H1 (cell line): ENCODE results near the gene DPH6. TPM values are rescaled to one million over a fixed set of nuclear protein-coding genes. Genes with fewer than 3 reads are reported as not detected.

ENCODE experiments used
- CTCF ChIA-PET: fragments of 300-600 bp; sonication (Branson Sonifier 250); formaldehyde crosslinking; loops from one replicate; lab custom pipeline; 2021; ENCODE audit not compliant: partially characterized antibody; lab: Charles Lee
- POLR2A ChIA-PET: fragments of 300-600 bp; sonication (Branson Sonifier 250); formaldehyde crosslinking; loops from one replicate; lab custom pipeline; 2021; ENCODE audit warnings: inconsistent platforms; ENCODE audit not compliant: partially characterized antibody; lab: Charles Lee
- DNase-seq, 2 experiments: peaks; one replicate each; pipeline versions ENCODE4 v3.0.0 to v3.0.0-alpha.2; 2010 to 2022; ENCODE audit warnings: low spot score in 2 of 2, low read depth in 1 of 2, mixed read lengths in 1 of 2
- FAIRE-seq: peaks from 2 replicates; lab custom pipeline; 2011; peaks lifted over from hg19 to GRCh38; lab: Jason Lieb, UNC
- H2AFZ ChIP-seq: 2 replicates; pipeline ENCODE4 v1.8.1; 2012; ENCODE audit warnings: low read length, inconsistent platforms
- H2AK5ac ChIP-seq: 2 replicates; pipeline ENCODE4 v1.6.1; 2013; ENCODE audit warnings: low read depth, low read length
- H2BK120ac ChIP-seq: replicated peaks from 2 replicates; pipeline ENCODE3; 2013; ENCODE audit warnings: low read depth, low read length, inconsistent platforms
- H2BK12ac ChIP-seq: 2 replicates; pipeline ENCODE4 v1.6.1; 2013; ENCODE audit warnings: low read depth, low read length
- H2BK15ac ChIP-seq: 2 replicates; pipeline ENCODE4 v1.6.1; 2013; ENCODE audit warnings: low read length
- H2BK20ac ChIP-seq: 2 replicates; pipeline ENCODE4 v1.6.1; 2013; ENCODE audit warnings: low read length
- H2BK5ac ChIP-seq: 2 replicates; pipeline ENCODE4 v1.6.1; 2013; ENCODE audit warnings: low read depth, low read length
- H3K14ac ChIP-seq: 2 replicates; pipeline ENCODE4 v1.6.1; 2013; ENCODE audit warnings: inconsistent platforms; ENCODE audit not compliant: insufficient read length
- H3K18ac ChIP-seq: 2 replicates; pipeline ENCODE4 v1.6.1; 2013; ENCODE audit warnings: low read length; ENCODE audit errors: extremely low read depth
- H3K23ac ChIP-seq: 2 replicates; pipeline ENCODE4 v1.6.1; 2013; ENCODE audit warnings: inconsistent platforms; ENCODE audit not compliant: insufficient read length
- H3K23me2 ChIP-seq: 2 replicates; pipeline ENCODE4 v1.6.1; 2013; ENCODE audit warnings: low read depth, low read length
- H3K27ac ChIP-seq: 2 replicates; pipeline ENCODE4 v1.6.1; 2011; ENCODE audit warnings: low read depth, low read length, inconsistent platforms
- H3K27me3 ChIP-seq, 4 experiments: replicated peaks in 1 of 4; 1 replicate in 1 of 4; 2 replicates in 3 of 4; pipeline versions ENCODE4 v1.6.1 to v1.8.1; 2011 to 2013; ENCODE audit warnings: low read length in 3 of 4, mild to moderate bottlenecking in 3 of 4, inconsistent platforms in 2 of 4, mixed read lengths in 2 of 4, moderate library complexity in 1 of 4; ENCODE audit not compliant: control insufficient read depth in 3 of 4, insufficient read depth in 3 of 4; ENCODE audit errors: extremely low read depth in 1 of 4
- H3K36me3 ChIP-seq, 4 experiments: 2 replicates each; pipeline versions ENCODE4 v1.6.1 to v1.8.1; 2011 to 2013; ENCODE audit warnings: mild to moderate bottlenecking in 4 of 4, low read length in 3 of 4, moderate library complexity in 2 of 4, control low read depth in 1 of 4, inconsistent platforms in 1 of 4; ENCODE audit not compliant: insufficient read depth in 4 of 4, control insufficient read depth in 2 of 4
- H3K4ac ChIP-seq: replicated peaks from 2 replicates; pipeline ENCODE3; 2013; ENCODE audit warnings: low read length, low read depth, mixed read lengths, inconsistent platforms; ENCODE audit not compliant: insufficient read length
- H3K4me1 ChIP-seq, 4 experiments: replicated peaks in 1 of 4; 1 replicate in 1 of 4; 2 replicates in 3 of 4; pipeline versions ENCODE4 v1.6.1 to v1.8.1; 2011 to 2013; ENCODE audit warnings: low read length in 3 of 4, inconsistent platforms in 2 of 4, mixed read lengths in 1 of 4; ENCODE audit not compliant: insufficient read depth in 4 of 4, control insufficient read depth in 3 of 4
- H3K4me2 ChIP-seq, 2 experiments: 2 replicates each; pipeline versions ENCODE4 v1.6.1 to v1.8.1; 2011 to 2013; ENCODE audit warnings: low read depth in 2 of 2, low read length in 2 of 2, control low read depth in 1 of 2, inconsistent platforms in 1 of 2, mild to moderate bottlenecking in 1 of 2; ENCODE audit not compliant: insufficient read depth in 1 of 2
- H3K4me3 ChIP-seq, 4 experiments: fragments of 200-600, 300-600 bp in 1 of 4; sonication (generic), shearing (Covaris generic), sonication (Bioruptor Twin) in 1 of 4; 2 replicates each; pipeline versions ENCODE4 v1.5.1 to v1.8.1; 2011 to 2016; ENCODE audit warnings: low read length in 4 of 4, low read depth in 3 of 4, control low read depth in 2 of 4, inconsistent platforms in 2 of 4, mild to moderate bottlenecking in 2 of 4, mixed read lengths in 1 of 4, moderate library complexity in 1 of 4; ENCODE audit not compliant: insufficient read depth in 2 of 4; ENCODE audit errors: extremely low read depth in 1 of 4
- H3K56ac ChIP-seq: replicated peaks from 2 replicates; pipeline ENCODE3; 2013; ENCODE audit warnings: low read depth, mild to moderate bottlenecking, mixed read lengths, low read length, inconsistent platforms; ENCODE audit not compliant: insufficient read length
- H3K79me1 ChIP-seq: 2 replicates; pipeline ENCODE4 v1.6.1; 2013; ENCODE audit warnings: low read depth, low read length, control low read depth
- H3K79me2 ChIP-seq, 2 experiments: 2 replicates each; pipeline versions ENCODE4 v1.6.1 to v1.8.1; 2012 to 2013; ENCODE audit warnings: low read length in 2 of 2, mild to moderate bottlenecking in 2 of 2, inconsistent platforms in 1 of 2; ENCODE audit not compliant: insufficient read depth in 2 of 2, control insufficient read depth in 1 of 2
- H3K9ac ChIP-seq, 4 experiments: replicated peaks in 1 of 4; 1 replicate in 1 of 4; 2 replicates in 3 of 4; pipeline versions ENCODE4 v1.6.1 to v1.8.1; 2011 to 2013; ENCODE audit warnings: low read depth in 3 of 4, low read length in 3 of 4, control low read depth in 2 of 4, mild to moderate bottlenecking in 2 of 4, moderate library complexity in 2 of 4, inconsistent platforms in 1 of 4; ENCODE audit errors: extremely low read depth in 1 of 4
- H3K9me3 ChIP-seq, 2 experiments: 2 replicates each; pipeline versions ENCODE4 v1.6.1 to v1.8.1; 2012 to 2013; ENCODE audit warnings: mild to moderate bottlenecking in 2 of 2, moderate library complexity in 2 of 2, control low read depth in 1 of 2, inconsistent platforms in 1 of 2, low read depth in 1 of 2, low read length in 1 of 2, mixed read lengths in 1 of 2; ENCODE audit not compliant: insufficient read depth in 2 of 2
- H4K20me1 ChIP-seq, 2 experiments: replicated peaks in 1 of 2; 2 replicates each; pipeline versions ENCODE3 to v1.8.1; 2011 to 2013; ENCODE audit warnings: inconsistent platforms in 2 of 2, low read length in 2 of 2, mild to moderate bottlenecking in 1 of 2; ENCODE audit not compliant: insufficient read depth in 2 of 2, control insufficient read depth in 1 of 2
- H4K5ac ChIP-seq: 2 replicates; pipeline ENCODE4 v1.6.1; 2013; ENCODE audit warnings: low read length, low read depth, mixed read lengths, inconsistent platforms; ENCODE audit not compliant: insufficient read length
- H4K8ac ChIP-seq: 2 replicates; pipeline ENCODE4 v1.8.0; 2013; ENCODE audit warnings: mild to moderate bottlenecking, moderate library complexity, low read length, inconsistent platforms; ENCODE audit not compliant: insufficient read depth; ENCODE audit errors: extremely low read depth
- H4K91ac ChIP-seq: replicated peaks from 2 replicates; pipeline ENCODE3; 2013; ENCODE audit warnings: low read length, mixed read lengths, inconsistent platforms; ENCODE audit not compliant: insufficient read length
- CTCF ChIP-seq, 3 experiments: IDR thresholded peaks; 1 replicate in 2 of 3; 2 replicates in 1 of 3; pipeline versions ENCODE4 v1.5.1 to v1.6.1; 2011; ENCODE audit warnings: low read length in 3 of 3, mild to moderate bottlenecking in 3 of 3, inconsistent platforms in 2 of 3, low read depth in 1 of 3, moderate library complexity in 1 of 3; ENCODE audit not compliant: insufficient read depth in 1 of 3; ENCODE audit errors: control extremely low read depth in 1 of 3
- EP300 ChIP-seq, 2 experiments: IDR thresholded peaks; 1 replicate in 1 of 2; 2 replicates in 1 of 2; pipeline ENCODE4 v1.6.1; 2011 to 2012; ENCODE audit warnings: low read depth in 2 of 2, low read length in 2 of 2, mild to moderate bottlenecking in 2 of 2, borderline replicate concordance in 1 of 2, inconsistent platforms in 1 of 2, moderate library complexity in 1 of 2
- KDM1A ChIP-seq: fragments of 200-600, 300-600 bp; sonication (generic); IDR thresholded peaks from 2 replicates; pipeline ENCODE4 v1.7.1; 2016; ENCODE audit warnings: mild to moderate bottlenecking, low read length, borderline replicate concordance
- MAFK ChIP-seq: IDR thresholded peaks from 2 replicates; pipeline ENCODE4 v1.6.1; 2012; ENCODE audit warnings: low read depth, mild to moderate bottlenecking, improper control_type of control experiment, low read length
- NRF1 ChIP-seq: IDR thresholded peaks from 2 replicates; pipeline ENCODE4 v1.6.1; 2011; ENCODE audit warnings: mild to moderate bottlenecking, low read depth, low read length, improper control_type of control experiment
- RBBP5 ChIP-seq: IDR thresholded peaks from 2 replicates; pipeline ENCODE4 v1.7.1; 2012; ENCODE audit warnings: low read depth, mild to moderate bottlenecking, inconsistent platforms, low read length, moderate library complexity, borderline replicate concordance
- SIRT6 ChIP-seq: IDR thresholded peaks from one replicate; pipeline ENCODE4 v1.7.1; 2012; ENCODE audit warnings: low read length, inconsistent platforms
- SP1 ChIP-seq: IDR thresholded peaks from 2 replicates; pipeline ENCODE4 v1.6.1; 2011; ENCODE audit warnings: low read depth, low read length
- TAF7 ChIP-seq: optimal IDR thresholded peaks from 2 replicates; pipeline ENCODE3; 2011; ENCODE audit warnings: low read depth, mild to moderate bottlenecking, inconsistent platforms, low read length, moderate library complexity, borderline replicate concordance
- WGBS, 2 experiments: shearing (Covaris generic) in 1 of 2; methylation state at CpG; one replicate each; pipeline versions ENCODE4 v1.1.6 to v1.1.7; 2013 to 2015; ENCODE audit warnings: low lambda C conversion rate in 2 of 2, mixed read lengths in 2 of 2, inconsistent platforms in 1 of 2, low coverage in 1 of 2, missing lambda C conversion rate in 1 of 2; ENCODE audit not compliant: insufficient replicate concordance in 2 of 2, insufficient coverage in 1 of 2, insufficient read length in 1 of 2; ENCODE audit errors: extremely low coverage in 1 of 2, missing lambda C conversion rate in 1 of 2; 5-methylcytosine and 5-hydroxymethylcytosine counted together
- polyA plus RNA-seq, 7 experiments: library from polyadenylated mRNA; depleted of rRNA in 3 of 7; stranded (reverse) in 5 of 7; unstranded in 2 of 7; fragments of >200 nt in 5 of 7; fragments of 200-250 nt in 2 of 7; gene quantifications; 1 replicate in 5 of 7; 2 replicates in 1 of 7; 4 replicates in 1 of 7; pipeline versions ENCODE4 v1.2.1 to v1.2.3, GENCODE V29; 2011 to 2013; ENCODE audit warnings: missing spikeins in 2 of 7, mixed read lengths in 2 of 7
- total RNA-seq: library from RNA; stranded (reverse); fragmentation: NEBNext Ultra II Directional; extraction: Animal tissue kit (Norgen Biotek cat#: 25700); gene quantifications from 2 replicates; pipeline ENCODE4 v1.2.1, GENCODE V29; 2021

DPH6 gene
- total and polyA plus RNA-seq, 2 of the 8 experiments (the other 6 are each of a cell fraction or from before 2014, with no cell fraction given), result 21.6 to 30.5 TPM

DNA sequence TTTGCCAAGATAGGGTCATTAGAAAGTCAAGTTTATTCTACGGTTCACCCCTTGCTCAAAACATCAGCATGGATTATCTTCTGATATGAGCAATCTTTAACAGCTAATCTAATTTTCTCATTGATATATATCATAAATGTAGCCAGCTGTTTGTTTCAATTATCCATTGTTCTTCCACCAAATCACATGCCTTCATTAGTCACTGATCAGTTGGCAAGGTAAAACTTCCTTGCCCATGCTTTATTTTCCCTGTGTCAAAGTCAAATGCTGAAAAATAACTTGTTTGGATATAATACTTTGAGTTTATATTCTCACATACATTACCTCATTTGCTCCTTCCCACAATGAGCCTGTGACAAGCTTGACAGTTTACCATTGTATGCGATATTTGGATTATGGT lies 60.6 kb downstream of the DPH6 start:
- ChIA-PET POLR2A (no interaction called here), CTCF (interaction anchor here (0.7 kb wide), 1 partner anchor 14 kb away, joined by 3 read pairs; no protein-coding TSS in a partner anchor)
- 100% methylated on average over 2 of the region's 2 CpGs; no CpG with 5 or more reads in 1 of the 2 experiments for WGBS, 2 experiments
- no peak for DNase-seq
- Histone ChIP-seq H2BK12ac (no peak overlapping the region), H3K9me3 (peaks cover 23 to 26% of the 10 kb centered on the region in 2 experiments), H4K8ac (no peak overlapping the region), H4K20me1 (no peaks in the 10 kb centered on the region), H3K79me2 (no peaks in the 10 kb centered on the region), H3K14ac (no peak overlapping the region), H3K4me2 (no peak overlapping the region), H3K56ac (no peak overlapping the region), H2BK15ac (no peak overlapping the region), H3K4me3 (no peak overlapping the region), H4K91ac (no peak overlapping the region), H3K18ac (no peak overlapping the region), H3K27me3 (no peaks in the 10 kb centered on the region), H3K36me3 (peaks cover 0 to 3% (median 0%) of the 10 kb centered on the region in 4 experiments; a peak in 4 of 8 replicates), H2BK5ac (no peak overlapping the region), H2AFZ (no peak overlapping the region), H3K4ac (no peak overlapping the region), H3K79me1 (no peaks in the 10 kb centered on the region), H2BK20ac (no peak overlapping the region), H3K23me2 (no peaks in the 10 kb centered on the region), H3K27ac (no peak overlapping the region), H4K5ac (no peak overlapping the region), H2AK5ac (no peak overlapping the region), H2BK120ac (no peak overlapping the region), H3K23ac (no peak overlapping the region), H3K4me1 (no peaks in the 10 kb centered on the region), H3K9ac (no peak overlapping the region)
- FAIRE-seq, result no peak
- TF ChIP-seq RBBP5 (no peak), TAF7 (no peak), EP300 (IDR thresholded peaks at IDR 0.05; ENCODE audit: borderline replicate concordance in 1 of 2, low read depth in 2 of 2, low read length in 2 of 2) (no peak), CTCF (IDR thresholded peaks at IDR 0.05; ENCODE audit: control extremely low read depth in 1 of 3, insufficient read depth in 1 of 3, low read depth in 1 of 3, low read length in 3 of 3) (no peak), SP1 (no peak), NRF1 (no peak), MAFK (no peak), SIRT6 (no peak), KDM1A (no peak)
